Neural cell (in vitro differentiated cells): ENCODE measurements around the gene LGALSL. TPM values are rescaled to one million over a fixed set of nuclear protein-coding genes. Genes with fewer than 3 reads are reported as not detected.

Experiments used
- H2AFZ ChIP-seq: fragments of 200-600, 300-800 bp; sonication (generic), shearing (Covaris generic); 2 replicates; pipeline ENCODE4 v1.6.0; 2014; ENCODE audit warnings: low read depth, mild to moderate bottlenecking, antibody characterized with exemption, low read length, moderate library complexity
- H3F3A ChIP-seq: fragments of 200-600 bp; shearing (Covaris generic); 2 replicates; pipeline ENCODE4 v1.6.1; 2016; ENCODE audit warnings: mild to moderate bottlenecking, moderate library complexity, mixed read lengths, antibody characterized with exemption, low read length; ENCODE audit not compliant: insufficient read depth, poor library complexity, severe bottlenecking
- H3K27ac ChIP-seq: fragments of 200-600, 300-800 bp; sonication (generic), shearing (Covaris generic); 2 replicates; pipeline ENCODE4 v1.5.1; 2014; ENCODE audit warnings: mild to moderate bottlenecking, low read length, moderate library complexity
- H3K27me3 ChIP-seq: fragments of 300-800, 200-600 bp; sonication (generic), shearing (Covaris generic); 2 replicates; pipeline ENCODE4 v1.6.0; 2014; ENCODE audit warnings: mild to moderate bottlenecking, low read depth, low read length, moderate library complexity; ENCODE audit not compliant: insufficient read depth
- H3K36me3 ChIP-seq: fragments of 300-800, 200-600 bp; sonication (generic), shearing (Covaris generic); 2 replicates; pipeline ENCODE4 v1.5.1; 2014; ENCODE audit warnings: mild to moderate bottlenecking, antibody characterized with exemption, low read length, moderate library complexity; ENCODE audit not compliant: insufficient read depth
- H3K4me2 ChIP-seq: fragments of 300-800, 200-600 bp; sonication (generic), shearing (Covaris generic); 2 replicates; pipeline ENCODE4 v1.6.0; 2014; ENCODE audit warnings: mild to moderate bottlenecking, low read length
- H3K4me3 ChIP-seq: fragments of 300-800, 200-600 bp; sonication (generic), shearing (Covaris generic); 2 replicates; pipeline ENCODE4 v1.5.1; 2014; ENCODE audit warnings: mild to moderate bottlenecking, low read length, moderate library complexity
- H3K79me2 ChIP-seq: fragments of 200-600 bp; shearing (Covaris generic); replicated peaks from 2 replicates; pipeline ENCODE4 v1.6.0; 2014; ENCODE audit warnings: mild to moderate bottlenecking, low read length, moderate library complexity; ENCODE audit not compliant: insufficient read depth
- H3K9ac ChIP-seq: fragments of 300-800, 200-600 bp; sonication (generic), shearing (Covaris generic); 2 replicates; pipeline ENCODE4 v1.6.1; 2016; ENCODE audit warnings: mild to moderate bottlenecking, low read length, mixed read lengths
- H3K9me2 ChIP-seq: fragments of 200-600 bp; shearing (Covaris generic); 2 replicates; pipeline ENCODE4 v1.6.1; 2016; ENCODE audit warnings: mild to moderate bottlenecking, low read length, mixed read lengths; ENCODE audit not compliant: insufficient read depth
- H3K9me3 ChIP-seq: fragments of 200-600, 300-800 bp; sonication (generic), shearing (Covaris generic); 2 replicates; pipeline ENCODE4 v1.6.1; 2016; ENCODE audit warnings: mild to moderate bottlenecking, mixed run types, low read length, moderate library complexity, mixed read lengths
- H4K20me1 ChIP-seq: fragments of 200-600 bp; shearing (Covaris generic); 2 replicates; pipeline ENCODE4 v1.6.1; 2016; ENCODE audit warnings: mild to moderate bottlenecking, mixed run types; ENCODE audit not compliant: insufficient read depth
- CTCF ChIP-seq: fragments of 450-650 bp; IDR thresholded peaks from 2 replicates; pipeline ENCODE4 v1.5.1; 2014; ENCODE audit warnings: antibody characterized with exemption, mild to moderate bottlenecking, moderate library complexity; ENCODE audit not compliant: poor library complexity, severe bottlenecking
- EP300 ChIP-seq: fragments of 450-650 bp; conservative IDR thresholded peaks from 2 replicates; pipeline ENCODE4 v1.6.1; 2014; ENCODE audit warnings: antibody characterized with exemption, mild to moderate bottlenecking, moderate library complexity; ENCODE audit not compliant: poor library complexity, severe bottlenecking
- EZH2 ChIP-seq: fragments of 200-600, 300-800 bp; shearing (Covaris generic), sonication (generic); IDR thresholded peaks from 2 replicates; pipeline ENCODE4 v1.6.1; 2014; ENCODE audit warnings: antibody characterized with exemption, low read length, borderline replicate concordance, mild to moderate bottlenecking; ENCODE audit not compliant: insufficient read depth, poor library complexity, severe bottlenecking
- MXI1 ChIP-seq: fragments of 450-650 bp; conservative IDR thresholded peaks from 2 replicates; pipeline ENCODE4 v1.6.1; 2014; ENCODE audit warnings: antibody characterized with exemption, mild to moderate bottlenecking; ENCODE audit not compliant: poor library complexity, severe bottlenecking
- POLR2AphosphoS5 ChIP-seq: IDR thresholded peaks from 2 replicates; pipeline ENCODE4 v1.6.1; 2012
- RAD21 ChIP-seq: fragments of 450-650 bp; conservative IDR thresholded peaks from 2 replicates; pipeline ENCODE4 v1.6.1; 2014; ENCODE audit warnings: antibody characterized with exemption, mild to moderate bottlenecking, moderate library complexity
- REST ChIP-seq: IDR thresholded peaks from 2 replicates; pipeline ENCODE4 v1.6.1; 2012; ENCODE audit warnings: borderline replicate concordance
- SMC3 ChIP-seq: fragments of 450-650 bp; conservative IDR thresholded peaks from 2 replicates; pipeline ENCODE4 v1.6.1; 2014; ENCODE audit warnings: antibody characterized with exemption, mild to moderate bottlenecking, moderate library complexity; ENCODE audit not compliant: poor library complexity
- TAF1 ChIP-seq: IDR thresholded peaks from 2 replicates; pipeline ENCODE4 v1.6.1; 2012; ENCODE audit warnings: low read depth
- polyA plus RNA-seq: library from polyadenylated mRNA; depleted of rRNA; stranded (reverse); fragments of >200 nt; gene quantifications from 2 replicates; pipeline ENCODE4 v1.2.3, GENCODE V29; 2014

The LGALSL gene
- polyA plus RNA-seq, 1 donor from 2014 or later: 43.6 TPM

- Histone ChIP-seq H3K79me2 (no peaks in the 10 kb centered on the region), H3K27me3 (no peaks in the 10 kb centered on the region), H3K9ac (no peak overlapping the region), H3F3A (no peaks in the 10 kb centered on the region), H3K27ac (no peak overlapping the region), H2AFZ (no peak overlapping the region), H3K36me3 (no peaks in the 10 kb centered on the region), H3K4me2 (no peak overlapping the region), H3K4me3 (no peak overlapping the region), H3K9me3 (no peaks in the 10 kb centered on the region), H4K20me1 (no peaks in the 10 kb centered on the region), H3K9me2 (no peaks in the 10 kb centered on the region)
- TF ChIP-seq RAD21 (no peak), CTCF (no peak), REST (no peak), MXI1 (no peak), POLR2AphosphoS5 (no peak), EP300 (no peak), TAF1 (no peak), EZH2 (no peak), SMC3 (no peak)
Observed at GRCh38 chr2:64439194-64439593, 14.8 kb upstream of the LGALSL start.

GRCh38 chr2:64440843-64441242 is 13.1 kb upstream of the LGALSL start:
- H3K4me2 ChIP-seq: no peak overlapping the region
- no peaks in the 10 kb centered on the region for H4K20me1 ChIP-seq
- no peaks in the 10 kb centered on the region for H3K36me3 ChIP-seq

More at GRCh38 chr2:64440843-64441242, 13.1 kb upstream of the LGALSL start:
- H3K27ac ChIP-seq: no peak overlapping the region
- no peaks in the 10 kb centered on the region for H3K9me3 ChIP-seq
- H2AFZ ChIP-seq: no peak overlapping the region
- H3K4me3 ChIP-seq: no peak overlapping the region
- no peaks in the 10 kb centered on the region for H3K79me2 ChIP-seq
- no peaks in the 10 kb centered on the region for H3K27me3 ChIP-seq
- no peaks in the 10 kb centered on the region for H3K9me2 ChIP-seq
- H3K9ac ChIP-seq: no peak overlapping the region
- no peaks in the 10 kb centered on the region for H3F3A ChIP-seq
- no peak for TF ChIP-seq RAD21
- no peak for TF ChIP-seq CTCF
- no peak for TF ChIP-seq EP300
- no peak for TF ChIP-seq TAF1
- no peak for TF ChIP-seq SMC3
